HG03432 (cell line): Measurements from ENCODE around the gene CCL20.
A peak's percentile ranks its signal among the peaks of the same experiment; 100 is the strongest.
"Not testable (repeated sequence)": the region's sequence is repeated elsewhere in the genome, so short reads cannot be mapped to it uniquely, and the experiment has no call there.

Experiments used
- ATAC-seq: cut with Tn5 transposase; IDR thresholded peaks from one replicate; pipeline ENCODE4 v1.9.1; 2021; ENCODE audit warnings: mild to moderate bottlenecking, moderate library complexity; ENCODE audit not compliant: unreplicated experiment

CCL20 gene

DNA sequence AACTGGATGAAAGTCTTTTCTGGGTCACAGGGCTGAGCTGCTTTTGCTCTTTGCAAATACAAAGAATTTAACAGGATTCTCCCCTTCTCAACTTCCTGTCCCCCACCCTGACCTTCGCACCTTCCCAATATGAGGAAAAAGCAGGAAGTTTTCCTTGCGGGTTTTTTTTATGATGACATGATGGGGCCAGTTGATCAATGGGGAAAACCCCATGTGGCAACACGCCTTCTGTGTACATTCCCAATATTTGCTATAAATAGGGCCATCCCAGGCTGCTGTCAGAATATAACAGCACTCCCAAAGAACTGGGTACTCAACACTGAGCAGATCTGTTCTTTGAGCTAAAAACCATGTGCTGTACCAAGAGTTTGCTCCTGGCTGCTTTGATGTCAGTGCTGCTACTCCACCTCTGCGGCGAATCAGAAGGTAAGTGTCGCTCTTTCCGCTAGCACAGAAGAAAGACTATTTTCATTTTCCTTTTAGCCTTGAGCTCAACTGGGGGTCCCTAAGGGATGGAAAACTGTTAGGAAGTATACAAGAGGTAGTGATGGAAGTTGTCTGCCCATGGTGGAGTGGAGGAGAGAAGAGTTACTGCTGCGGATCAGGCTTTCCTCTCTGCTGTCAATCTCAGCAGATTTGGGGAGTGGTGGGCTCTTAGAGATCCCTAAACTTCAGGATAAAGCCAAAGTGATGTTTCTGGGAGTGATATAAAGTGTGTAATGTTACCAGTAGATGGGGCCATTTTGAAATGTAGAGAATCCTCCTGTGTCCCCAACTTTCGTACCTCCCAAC is at the start of gene CCL20:
CCL20 (plus strand) TSS at position 281 of the 792 bp plus-strand sequence; CDS start at position 351, 70 bp downstream.
- no peak for ATAC-seq

GRCh38 chr2:227765788-227766372 is 47.8 kb upstream of the CCL20 start:
- ATAC-seq, result peak; percentile 22

DNA sequence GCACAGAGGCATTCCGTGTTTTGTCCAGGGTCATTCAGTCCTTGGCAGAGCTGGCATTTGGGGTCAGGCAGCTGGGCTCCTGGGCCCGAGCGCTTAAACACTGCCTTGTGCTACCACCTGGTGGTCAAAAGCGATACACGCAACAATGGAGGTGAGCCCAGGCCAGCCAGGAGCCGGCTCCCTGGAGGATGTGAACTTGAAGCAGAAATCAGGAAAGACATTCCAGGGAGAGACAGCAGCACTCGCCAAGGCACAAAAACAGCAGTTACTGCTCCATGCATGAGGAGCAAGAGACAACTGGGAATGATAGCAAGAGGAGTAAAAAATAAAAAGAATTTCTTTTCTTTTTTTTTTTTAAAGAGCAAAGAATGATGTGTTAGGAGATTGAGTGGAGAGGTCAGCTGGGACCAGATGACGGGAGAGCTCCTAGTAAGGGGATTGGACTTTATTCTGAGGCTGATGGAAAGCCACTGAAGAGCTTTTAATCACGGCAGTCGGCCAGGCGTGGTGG is 47.2 kb upstream of the CCL20 start:
- peak; percentile 99 for ATAC-seq

DNA sequence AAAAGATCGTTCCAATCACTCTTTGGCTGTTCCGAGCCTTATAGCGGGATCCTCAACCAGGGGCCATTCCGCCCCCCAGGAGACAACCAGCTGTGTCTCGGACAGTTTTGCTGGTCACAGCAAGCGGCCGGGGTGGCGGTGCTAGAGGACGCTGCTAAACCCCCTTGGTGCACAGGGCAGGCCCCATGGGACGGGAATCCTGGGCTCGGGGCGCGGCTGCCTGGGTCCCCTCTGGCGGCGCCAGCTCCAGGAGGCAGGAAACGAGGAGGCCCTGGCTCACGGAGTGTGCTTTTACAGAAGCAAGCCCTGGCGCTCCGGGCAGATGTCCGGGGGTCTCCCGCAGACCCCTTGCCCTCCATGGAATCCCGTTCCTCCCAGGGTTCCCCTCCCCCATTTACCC is 45.8 kb upstream of the CCL20 start:
- ATAC-seq, result no peak

- no peak for ATAC-seq
These were observed 41.4 kb upstream of the CCL20 start for GRCh38 chr2:227772197-227772661.

DNA sequence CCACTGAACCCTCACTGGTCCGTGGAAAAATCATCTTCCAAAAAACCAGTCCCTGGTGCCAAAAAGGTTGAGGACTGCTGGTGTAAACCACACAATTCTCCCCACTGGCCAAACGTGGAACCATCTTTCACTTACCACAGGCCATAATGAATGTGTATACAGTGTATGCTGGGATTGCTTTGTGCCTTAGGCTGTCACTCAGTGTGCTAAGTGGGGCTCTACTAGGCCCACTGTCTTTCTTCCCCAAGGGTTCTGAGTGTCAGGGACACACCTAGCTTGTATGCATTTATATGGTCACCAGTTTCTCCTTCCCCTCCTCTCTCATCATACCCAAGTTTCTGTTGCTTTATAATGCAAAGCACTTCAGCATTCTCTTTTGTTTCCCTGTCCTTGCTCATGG is 40.7 kb upstream of the CCL20 start:
- no peak for ATAC-seq

GRCh38 chr2:227774011-227774624 is 39.5 kb upstream of the CCL20 start:
- ATAC-seq, result no peak

DNA sequence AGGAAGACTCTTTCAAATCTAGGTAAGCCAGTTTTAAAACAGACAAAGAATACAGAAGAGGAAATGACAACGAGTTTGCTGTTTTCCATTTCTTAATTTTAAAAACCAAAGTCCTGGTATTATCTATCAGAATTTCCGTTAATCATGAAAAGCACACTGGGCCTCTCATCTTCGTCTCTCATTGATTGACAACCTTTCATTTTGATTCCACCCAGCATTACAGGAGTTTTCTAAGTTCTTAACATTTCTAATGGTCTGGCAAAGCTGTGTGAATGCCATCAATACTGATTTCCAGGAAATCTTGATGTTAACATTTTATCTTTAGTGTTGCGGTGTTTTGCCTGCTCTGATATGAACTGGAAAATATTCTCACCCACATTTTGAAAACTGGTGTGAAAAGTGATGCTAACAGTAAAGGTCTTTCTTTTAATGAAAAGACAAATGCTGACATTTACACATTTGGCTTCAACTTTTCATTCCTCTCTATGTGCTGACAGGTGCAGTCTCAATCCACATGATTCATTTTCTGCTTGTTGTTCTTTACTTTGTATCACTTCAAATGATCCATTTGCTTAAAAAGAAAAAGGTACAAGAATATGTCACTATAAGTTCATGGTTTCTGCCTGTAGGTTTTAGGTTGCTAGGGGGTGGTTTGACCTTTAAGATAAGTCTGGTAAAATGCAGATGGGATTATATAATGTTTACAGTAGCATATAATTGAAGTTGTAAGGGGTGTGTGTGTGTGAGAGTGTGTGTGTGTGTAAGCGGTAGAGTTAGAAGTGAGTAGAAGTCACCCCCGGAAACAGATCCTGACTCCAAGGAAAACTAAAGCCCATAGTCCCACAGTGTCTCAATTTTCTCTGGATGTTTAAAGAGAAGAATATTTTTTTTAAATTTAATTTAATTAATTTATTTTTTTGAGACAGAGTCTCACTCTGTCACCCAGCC is 38.5 kb upstream of the CCL20 start:
- no peak for ATAC-seq

- no peak for ATAC-seq
These were observed 32.5 kb upstream of the CCL20 start for GRCh38 chr2:227780981-227781615.

DNA sequence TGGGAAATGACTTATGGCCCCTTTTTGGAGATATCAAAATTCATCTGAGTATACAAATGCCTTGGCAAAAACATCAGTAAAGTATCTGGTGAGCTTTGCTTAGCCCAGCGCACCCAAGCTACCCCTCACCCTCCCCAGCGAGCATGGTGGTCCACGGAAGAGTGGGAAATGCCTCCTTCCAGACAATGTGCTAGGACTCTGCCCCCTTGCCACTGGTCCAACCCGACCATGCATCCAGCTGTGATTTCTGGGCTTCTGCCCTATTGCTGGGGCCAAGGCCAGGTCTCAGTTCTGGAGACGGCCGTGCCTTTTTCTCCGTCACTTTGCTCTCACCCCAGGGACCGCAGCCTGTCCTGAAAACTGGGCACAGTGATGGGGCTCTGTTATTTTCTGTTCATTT is 31.8 kb upstream of the CCL20 start:
- ATAC-seq, result no peak

- ATAC-seq, result peak; percentile 50
These were observed 30.8 kb upstream of the CCL20 start for GRCh38 chr2:227782804-227783203.

- peak; percentile 95 for ATAC-seq
These were observed 30.1 kb upstream of the CCL20 start for GRCh38 chr2:227783404-227784138.

GRCh38 chr2:227785293-227785692 is 28.3 kb upstream of the CCL20 start:
- ATAC-seq, result no peak

DNA sequence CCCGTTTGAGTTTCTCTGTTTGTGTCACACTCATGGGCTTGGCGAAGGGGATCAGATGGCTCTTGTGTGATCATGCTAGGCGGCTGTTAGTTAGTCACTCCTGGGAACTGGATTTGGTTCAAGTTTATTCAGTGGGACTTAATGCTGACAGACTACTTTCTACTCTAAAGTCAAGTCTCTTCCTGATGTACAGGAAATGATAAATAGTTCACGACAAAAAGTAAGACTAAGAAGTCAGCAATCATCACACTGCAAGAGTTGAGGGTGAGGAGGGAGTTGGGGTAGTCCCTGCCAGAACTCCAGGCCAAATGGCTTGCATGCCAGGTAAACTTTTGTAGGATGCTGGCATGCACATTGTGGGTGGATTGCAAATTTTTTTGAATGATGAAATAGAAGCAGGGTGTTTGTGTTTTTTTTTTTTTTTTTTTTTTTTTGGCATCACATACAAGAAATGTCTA is 25.1 kb upstream of the CCL20 start:
- ATAC-seq, result no peak

DNA sequence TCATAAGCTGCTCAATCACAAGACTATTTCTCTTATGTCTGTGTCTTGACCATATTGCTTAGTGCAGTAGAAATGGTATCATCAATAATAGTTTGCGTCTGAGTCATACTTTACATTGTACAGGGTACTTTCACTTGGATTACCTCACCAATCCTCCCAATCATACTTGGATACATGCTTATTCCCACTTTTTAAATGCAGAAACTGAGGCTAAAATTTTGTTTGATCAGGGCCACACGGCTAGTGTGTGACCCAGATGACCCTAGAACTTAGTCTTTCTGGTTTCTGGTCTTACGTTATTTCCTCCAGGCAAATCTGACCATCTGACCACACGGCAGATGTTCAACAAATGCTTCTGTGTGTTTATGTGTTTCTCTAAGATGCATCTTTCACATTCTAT is 23.8 kb upstream of the CCL20 start:
- no peak for ATAC-seq

DNA sequence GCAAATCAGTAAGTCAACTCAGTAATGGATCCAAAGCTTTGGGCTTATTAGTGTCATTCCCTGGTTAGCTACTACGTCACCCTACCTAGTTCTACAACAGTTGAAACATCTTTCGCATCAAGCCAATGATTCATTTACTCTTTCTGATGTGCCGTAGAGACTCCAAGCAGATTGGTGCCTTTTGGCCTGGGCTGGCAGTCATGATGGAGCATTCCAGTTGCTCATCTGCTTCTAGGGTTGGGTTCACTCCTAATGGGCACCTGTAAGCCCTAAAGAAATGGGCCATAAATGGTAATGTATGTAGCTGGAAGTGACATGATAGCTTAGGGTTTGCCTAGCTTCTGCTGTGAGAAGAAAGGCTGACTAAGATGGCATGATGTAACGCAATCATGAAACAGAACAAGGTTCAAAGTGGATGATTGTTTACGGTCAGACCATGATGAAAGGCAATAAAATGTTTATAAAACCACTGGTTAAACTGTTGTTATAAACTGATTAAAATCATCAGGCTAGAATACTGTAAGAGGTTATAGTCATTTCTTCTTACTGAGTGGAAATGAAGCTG is 20.4 kb upstream of the CCL20 start:
- no peak for ATAC-seq

DNA sequence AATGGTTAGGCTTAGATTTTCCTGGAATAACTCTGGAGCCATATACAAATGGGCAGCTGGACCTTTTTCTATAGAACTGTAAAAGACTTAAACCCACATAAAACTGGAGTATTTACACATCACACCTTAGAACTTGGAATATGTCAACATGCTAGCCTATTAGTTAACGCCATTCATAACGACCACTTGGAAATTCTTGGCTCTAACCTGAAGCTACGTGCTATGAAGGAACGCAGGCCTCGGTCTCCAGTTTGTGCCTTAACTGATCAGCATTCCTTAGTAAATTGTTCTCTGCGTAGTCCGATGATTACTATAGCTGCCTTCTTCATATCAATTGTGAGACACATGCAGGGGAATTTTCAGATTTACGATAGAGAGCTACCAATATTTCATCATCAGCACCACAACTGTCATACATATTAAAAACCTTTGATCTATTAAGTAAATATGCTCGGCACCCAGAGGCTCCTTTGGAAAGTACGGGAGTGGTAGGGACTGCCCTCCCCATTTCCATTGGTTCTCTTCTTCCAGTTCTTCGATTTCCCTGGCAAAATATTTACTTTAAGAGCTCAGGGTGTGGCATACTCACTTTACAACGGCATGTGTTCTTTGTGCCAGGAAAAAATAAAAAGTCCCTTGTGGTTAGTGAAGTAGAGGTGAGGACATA is 17.5 kb upstream of the CCL20 start:
- ATAC-seq, result no peak

- ATAC-seq, result not testable (repeated sequence)
These were observed 16.9 kb upstream of the CCL20 start for GRCh38 chr2:227796768-227797167.

- no peak for ATAC-seq
These were observed 14.4 kb upstream of the CCL20 start for GRCh38 chr2:227799202-227799601.
